PFSK-1 (cell line): ENCODE results near the gene RUNX2.

ENCODE experiments used
- FOXP2 ChIP-seq: optimal IDR thresholded peaks from 2 replicates; pipeline ENCODE3; 2011; ENCODE audit warnings: borderline replicate concordance, control low read depth, inconsistent platforms; ENCODE audit not compliant: insufficient read depth; ENCODE audit errors: extremely low read length, extremely low read depth
- POLR2AphosphoS5 ChIP-seq: IDR thresholded peaks from 2 replicates; pipeline ENCODE4 v1.6.1; 2012; ENCODE audit warnings: low read depth, mild to moderate bottlenecking, control low read depth, low read length, moderate library complexity
- SIN3A ChIP-seq: IDR thresholded peaks from 2 replicates; pipeline ENCODE4 v1.6.1; 2012; ENCODE audit warnings: mild to moderate bottlenecking, low read length, moderate library complexity, borderline replicate concordance; ENCODE audit not compliant: insufficient read depth
- TF ChIP-seq, protein P1 (sequence below), 2 experiments: IDR thresholded peaks; 2 replicates each; pipeline versions ENCODE4 v1.6.1 to v1.8.0; 2011 to 2012; ENCODE audit warnings: low read depth in 2 of 2, low read length in 2 of 2, control low read depth in 1 of 2, inconsistent platforms in 1 of 2, mild to moderate bottlenecking in 1 of 2, moderate library complexity in 1 of 2; ENCODE audit not compliant: insufficient read depth in 1 of 2

DNA sequence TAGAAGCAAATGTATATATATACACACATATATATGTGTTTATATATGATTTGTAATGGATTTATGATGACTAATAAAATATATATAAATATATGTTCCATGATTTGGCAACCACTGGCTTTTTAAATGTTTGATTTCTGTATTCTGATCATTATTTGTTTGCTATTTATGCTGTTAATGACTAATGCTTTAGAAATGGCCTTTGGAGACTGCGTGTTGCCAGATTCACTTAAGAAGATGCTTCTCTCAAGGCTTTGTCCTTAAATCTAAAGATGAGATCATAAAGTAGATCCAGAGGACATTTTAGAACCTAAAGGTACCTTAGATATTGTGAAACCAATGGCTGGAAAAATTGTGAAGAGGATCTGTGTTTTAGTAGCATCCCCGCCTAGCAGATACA lies 165.6 kb downstream of the RUNX2 start:
- TF ChIP-seq POLR2AphosphoS5 = no peak
- TF ChIP-seq, protein P1, sequence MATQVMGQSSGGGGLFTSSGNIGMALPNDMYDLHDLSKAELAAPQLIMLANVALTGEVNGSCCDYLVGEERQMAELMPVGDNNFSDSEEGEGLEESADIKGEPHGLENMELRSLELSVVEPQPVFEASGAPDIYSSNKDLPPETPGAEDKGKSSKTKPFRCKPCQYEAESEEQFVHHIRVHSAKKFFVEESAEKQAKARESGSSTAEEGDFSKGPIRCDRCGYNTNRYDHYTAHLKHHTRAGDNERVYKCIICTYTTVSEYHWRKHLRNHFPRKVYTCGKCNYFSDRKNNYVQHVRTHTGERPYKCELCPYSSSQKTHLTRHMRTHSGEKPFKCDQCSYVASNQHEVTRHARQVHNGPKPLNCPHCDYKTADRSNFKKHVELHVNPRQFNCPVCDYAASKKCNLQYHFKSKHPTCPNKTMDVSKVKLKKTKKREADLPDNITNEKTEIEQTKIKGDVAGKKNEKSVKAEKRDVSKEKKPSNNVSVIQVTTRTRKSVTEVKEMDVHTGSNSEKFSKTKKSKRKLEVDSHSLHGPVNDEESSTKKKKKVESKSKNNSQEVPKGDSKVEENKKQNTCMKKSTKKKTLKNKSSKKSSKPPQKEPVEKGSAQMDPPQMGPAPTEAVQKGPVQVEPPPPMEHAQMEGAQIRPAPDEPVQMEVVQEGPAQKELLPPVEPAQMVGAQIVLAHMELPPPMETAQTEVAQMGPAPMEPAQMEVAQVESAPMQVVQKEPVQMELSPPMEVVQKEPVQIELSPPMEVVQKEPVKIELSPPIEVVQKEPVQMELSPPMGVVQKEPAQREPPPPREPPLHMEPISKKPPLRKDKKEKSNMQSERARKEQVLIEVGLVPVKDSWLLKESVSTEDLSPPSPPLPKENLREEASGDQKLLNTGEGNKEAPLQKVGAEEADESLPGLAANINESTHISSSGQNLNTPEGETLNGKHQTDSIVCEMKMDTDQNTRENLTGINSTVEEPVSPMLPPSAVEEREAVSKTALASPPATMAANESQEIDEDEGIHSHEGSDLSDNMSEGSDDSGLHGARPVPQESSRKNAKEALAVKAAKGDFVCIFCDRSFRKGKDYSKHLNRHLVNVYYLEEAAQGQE (IDR thresholded peaks at IDR 0.05; ENCODE audit: insufficient read depth in 1 of 2, low read depth in 2 of 2, low read length in 2 of 2) = no peak
- no peak for TF ChIP-seq FOXP2
- TF ChIP-seq SIN3A = no peak
